Measurements from ENCODE around the gene SBNO2.

SBNO2 gene

DNA sequence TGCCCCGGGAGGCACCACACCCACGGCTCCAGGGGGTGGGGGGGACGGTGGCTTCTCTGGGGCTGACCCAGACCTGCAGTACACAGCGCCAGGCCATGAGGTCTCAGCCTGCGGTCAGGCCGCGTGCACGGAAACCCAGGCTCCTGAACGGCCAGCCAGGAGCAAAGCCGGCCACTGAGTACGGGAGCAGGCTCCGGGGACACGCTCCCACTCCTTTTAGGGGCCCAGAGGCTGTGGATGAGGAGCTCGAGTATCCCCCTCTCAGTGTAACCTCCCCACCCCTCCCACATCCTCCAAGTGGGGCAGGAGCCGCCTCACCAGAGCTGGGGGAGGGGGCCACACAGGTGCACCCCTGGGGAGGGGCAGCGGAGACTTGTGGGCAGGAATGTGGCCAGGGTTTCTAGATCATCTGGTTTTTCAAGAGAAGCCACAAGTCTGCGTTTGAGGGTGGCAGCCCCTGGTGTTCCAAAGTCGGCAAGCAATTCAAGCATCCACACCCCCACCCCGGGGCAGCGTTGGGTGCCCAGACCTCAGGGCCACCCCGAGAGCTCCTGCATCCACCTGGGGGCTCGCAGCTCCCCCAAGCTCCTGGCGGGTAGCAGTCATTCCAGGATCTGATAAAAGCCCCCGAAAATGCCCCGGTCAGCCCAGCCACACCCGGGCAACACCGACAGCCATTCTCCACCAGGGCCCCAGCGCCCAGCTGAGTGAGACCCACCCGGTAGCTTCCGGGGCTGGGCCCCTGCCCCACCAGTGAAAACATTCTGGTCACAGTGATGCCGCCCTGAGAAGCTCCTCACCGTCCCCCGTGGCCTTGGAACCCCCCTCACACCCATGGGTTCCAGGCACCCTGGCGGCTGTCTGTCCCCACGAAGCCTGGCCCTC, 6.1 kb downstream of the SBNO2 start:
- no peak for DNase-seq (ENCODE audit: low spot score)

DNA sequence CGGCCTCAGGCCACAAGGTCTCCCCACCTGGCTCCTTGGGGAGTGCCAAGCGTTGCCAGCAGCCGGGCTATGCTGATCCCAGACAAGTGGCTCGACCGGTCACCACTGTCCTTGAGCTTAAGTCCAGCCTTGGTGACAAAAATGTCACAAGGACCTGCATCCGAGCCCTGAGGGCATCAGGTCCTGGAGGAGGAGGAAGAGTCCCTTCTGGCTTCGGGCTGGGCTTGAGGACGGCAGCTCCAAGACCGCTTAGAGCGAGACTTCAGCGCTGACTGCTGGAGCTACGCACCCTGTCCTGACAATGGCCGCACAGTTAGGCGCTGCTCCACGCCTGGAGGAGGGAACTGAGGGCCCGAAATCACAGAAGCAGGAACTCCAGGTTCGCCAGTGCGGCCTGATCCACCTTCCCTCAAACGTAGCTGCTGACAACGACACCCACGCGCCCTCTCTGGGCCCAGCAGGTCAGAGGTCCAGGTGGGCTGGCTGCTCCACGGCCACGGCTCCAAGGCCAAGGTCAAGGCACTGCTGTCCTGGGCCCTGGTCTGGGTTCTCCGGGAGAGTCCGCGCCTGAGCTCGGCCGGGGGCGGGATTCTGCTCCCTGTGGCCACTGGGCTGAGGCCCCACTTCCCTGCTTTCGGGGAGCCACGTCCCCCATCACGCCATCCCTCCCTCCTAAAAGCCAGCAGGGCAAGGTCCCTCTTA, 7.0 kb downstream of the SBNO2 start:
- no peak for DNase-seq (ENCODE audit: low spot score)

DNA sequence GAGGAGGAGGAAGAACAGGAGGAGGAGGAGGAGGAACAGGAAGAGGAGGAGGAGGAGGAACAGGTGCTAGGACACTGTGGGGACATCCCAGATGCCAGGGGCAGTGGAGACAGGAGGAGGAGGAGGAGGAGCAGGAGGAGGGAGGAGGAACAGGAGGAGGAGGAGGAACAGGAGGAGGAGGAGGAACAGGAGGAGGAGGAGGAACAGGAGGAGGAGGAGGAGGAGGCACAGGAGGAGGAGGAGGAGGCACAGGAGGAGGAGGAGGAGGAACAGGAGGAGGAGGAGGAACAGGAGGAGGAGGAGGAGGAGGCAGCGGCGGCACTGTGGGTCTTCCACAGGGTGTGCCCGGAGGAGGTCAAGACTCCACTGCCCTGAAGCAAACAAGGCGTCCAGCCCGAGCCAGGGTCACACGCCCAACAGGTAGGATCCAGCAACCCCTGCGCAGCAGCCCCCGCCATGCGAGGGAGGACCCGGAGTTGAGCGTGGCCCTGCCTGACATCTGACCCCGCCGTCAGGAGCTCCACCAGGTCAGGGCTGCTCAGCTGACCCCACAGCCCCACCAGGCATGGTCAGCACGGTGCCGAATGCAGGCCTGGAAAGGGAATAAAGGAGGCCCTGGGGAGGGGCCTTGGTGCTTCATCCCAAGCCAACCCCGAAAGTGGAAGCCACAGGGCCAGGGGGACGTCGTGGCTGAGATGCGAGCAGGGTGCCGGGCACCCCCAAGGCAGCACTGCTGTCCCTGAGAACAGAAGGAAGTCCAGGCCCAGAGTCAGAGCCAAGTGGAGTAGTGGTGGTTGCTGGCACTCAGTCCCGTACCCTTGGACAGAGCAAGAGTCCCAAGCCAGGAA, 9.2 kb downstream of the SBNO2 start:
- no peak for DNase-seq (ENCODE audit: low spot score)

DNA sequence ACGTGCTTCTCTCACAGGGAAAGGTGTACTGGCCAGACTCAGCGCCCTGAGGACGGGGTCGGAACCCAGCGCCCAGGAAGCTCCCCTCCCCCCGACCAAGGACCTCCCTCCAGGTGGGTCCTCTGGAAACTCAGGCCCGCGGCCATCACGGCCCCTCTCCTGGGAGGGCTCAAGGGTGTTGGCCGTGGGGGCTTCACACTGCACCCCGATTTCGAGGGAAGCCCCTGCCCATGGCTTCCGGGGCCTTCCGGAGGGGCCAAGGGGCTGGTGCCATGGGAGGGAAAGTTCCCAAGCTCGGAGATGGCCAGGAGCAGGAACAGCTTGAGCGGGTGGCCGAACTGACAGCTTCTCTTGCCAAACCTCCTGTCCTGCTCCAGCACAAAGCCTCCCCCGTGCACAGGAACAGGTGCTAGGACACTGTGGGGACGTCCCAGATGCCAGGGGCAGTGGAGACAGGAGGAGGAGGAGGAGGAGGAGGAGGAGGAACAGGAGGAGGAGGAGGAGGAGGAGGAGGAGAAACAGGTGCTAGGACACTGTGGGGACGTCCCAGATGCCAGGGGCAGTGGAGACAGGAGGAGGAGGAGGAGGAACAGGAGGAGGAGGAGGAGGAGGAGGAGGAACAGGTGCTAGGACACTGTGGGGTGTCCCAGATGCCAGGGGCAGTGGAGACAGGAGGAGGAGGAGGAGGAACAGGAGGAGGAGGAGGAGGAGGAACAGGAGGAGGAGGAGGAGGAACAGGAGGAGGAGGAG, 10.0 kb downstream of the SBNO2 start:
- no peak for DNase-seq (ENCODE audit: low spot score)

DNA sequence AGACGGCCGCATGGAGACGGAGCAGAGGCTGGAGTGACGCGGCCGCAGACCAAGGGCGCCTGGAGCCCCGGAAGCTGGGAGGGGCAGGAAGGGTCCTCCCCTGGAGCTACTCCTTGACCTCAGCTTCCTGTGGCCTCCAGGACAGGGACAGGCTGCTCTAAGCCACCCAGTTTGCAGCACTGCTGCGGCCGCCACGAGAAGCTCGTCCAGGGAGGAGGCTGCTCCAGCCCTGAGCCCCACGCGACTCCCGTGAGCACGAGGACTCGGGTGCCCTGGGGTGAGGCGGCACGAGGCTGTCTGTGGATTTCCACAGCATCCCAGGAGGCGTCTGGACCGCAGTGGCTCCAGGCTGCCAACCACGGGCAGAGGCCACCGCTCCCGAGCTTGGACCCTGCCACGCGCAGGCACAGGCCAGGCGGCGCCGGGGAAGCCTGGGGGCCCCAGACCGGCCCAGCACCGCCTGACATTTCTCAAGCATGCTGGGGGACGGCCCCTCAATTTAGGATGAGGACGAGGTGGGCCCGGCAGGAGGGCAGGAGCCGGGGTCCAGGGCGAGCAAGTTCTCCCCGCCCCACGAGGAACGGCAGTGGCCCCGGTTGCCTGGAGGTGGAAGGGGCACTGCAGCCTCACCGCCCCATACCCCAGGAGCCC, 10.7 kb downstream of the SBNO2 start:
- peak; percentile 71 for DNase-seq (ENCODE audit: low spot score)

DNA sequence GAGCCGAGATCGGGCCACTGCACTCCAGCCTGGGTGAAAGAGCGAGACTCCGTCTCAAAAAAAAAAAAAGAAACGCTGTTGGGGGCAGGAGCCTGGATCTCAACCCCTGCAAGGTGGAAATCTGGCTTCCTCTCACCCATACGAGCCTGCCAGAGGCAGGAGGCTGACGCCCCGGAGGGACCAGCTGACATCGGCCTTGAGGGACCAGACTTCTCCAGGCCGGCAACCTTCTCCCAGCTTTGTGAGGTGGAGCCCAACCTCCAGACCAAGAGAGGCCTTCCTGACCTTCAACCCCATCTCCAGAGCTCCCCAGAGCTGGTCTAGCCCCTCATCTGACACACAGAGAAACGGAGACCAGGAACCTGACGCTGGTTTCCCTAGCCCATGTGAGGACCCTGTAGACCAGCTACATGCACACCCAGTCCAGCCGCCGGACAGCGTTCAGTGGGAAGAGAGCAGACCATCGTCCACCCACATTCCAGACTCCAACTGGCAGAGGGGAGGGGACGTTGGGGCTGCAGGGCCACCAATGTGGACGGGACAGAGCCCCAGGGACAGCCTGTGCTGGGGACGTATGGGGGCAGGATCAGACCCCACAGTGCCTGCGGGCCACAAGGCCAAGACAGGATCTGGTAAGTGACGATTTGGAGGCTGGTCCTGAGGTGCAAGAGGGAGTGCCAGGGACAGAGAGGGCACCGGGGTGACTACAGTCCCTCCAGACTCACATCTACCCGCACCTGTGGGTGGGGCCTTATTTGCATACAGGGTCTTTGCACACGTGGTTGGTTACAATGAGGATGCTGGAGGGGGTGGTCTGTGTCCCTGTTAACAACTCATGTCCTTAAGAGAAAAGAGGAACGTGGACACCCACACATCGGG, 11.4 kb downstream of the SBNO2 start:
- no peak for DNase-seq (ENCODE audit: low spot score)

DNA sequence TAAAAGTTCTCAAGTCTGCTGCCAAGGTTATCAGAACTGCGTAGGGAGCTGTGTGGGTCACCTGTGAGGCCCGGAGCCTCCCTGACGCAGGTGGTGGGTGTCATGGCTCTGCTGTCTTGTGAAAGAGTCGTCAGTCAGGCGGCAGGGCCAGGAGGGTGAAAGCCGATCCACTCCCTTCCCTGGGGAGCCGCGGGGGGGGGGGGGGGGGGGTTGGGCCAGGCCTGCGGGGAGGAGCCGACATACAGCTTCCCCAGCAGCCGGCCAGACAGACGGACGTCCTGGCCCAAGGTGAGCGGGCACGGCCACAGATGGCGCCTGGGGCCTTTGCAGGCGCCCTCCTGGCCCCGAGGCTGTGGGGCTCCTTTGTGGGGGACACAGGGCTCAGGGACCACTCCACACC, 12.4 kb downstream of the SBNO2 start:
- DNase-seq (ENCODE audit: low spot score), result peak; percentile 81

DNA sequence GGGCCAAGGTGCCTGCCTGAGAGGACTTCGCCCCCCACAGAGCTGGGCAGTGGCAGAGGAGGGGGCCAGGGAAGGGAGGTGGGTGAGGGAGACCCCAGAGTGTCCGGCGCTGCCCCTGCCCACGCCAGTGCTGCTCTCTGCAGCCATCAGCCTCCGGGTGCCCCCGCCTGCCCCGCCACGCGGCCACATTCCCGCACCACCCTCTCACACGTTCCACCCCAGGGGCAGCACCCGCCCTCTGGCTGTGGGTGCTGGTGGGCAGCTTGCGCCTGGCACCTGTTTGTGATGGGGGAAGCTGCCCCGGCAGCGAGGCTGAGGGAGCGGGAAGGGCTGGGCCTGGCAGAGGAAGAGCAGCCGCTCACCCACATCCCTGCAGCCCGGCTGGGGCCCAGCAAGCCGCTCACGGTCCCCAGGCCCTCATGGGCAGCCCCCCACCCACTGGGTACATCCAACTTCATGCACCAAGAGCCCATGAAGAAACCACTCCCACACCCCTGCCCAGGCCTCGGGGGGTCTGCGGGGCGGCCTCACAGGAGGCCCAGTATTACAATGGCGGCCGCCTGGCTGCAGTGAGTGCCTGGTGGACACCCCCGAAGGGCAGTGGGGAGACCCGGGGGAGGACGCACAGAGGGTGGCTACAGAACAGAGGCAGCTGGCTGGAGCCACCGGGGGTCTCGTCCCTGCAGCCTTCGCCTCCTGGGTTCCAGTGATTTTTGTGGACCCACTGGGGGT, 14.0 kb downstream of the SBNO2 start:
- DNase-seq (ENCODE audit: low spot score), result no peak

DNA sequence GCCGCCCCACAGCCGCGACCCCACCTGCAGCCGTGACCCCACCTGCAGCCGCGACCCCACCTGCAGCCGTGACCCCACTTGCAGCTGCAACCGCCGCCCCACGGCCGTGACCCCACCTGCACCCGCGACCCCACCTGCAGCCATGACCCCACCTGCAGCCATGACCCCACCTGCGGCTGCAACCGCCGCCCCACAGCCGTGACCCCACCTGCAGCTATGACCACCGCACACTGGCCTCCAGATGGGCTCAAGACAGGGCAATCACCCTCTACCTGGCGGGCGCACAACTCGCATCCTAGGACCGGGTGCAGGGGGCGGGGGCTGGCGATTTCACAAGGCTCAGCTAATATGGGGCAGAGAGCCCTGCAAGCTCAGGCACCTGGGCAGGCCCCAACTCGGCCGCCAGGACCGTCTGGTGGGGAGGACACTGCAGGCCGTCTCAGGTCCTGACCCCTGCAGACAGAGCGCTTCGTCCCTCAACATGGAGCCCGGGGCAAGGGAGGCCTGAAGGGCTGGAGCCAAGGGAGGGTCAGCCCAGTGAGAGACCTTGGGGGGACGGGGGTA, 15.1 kb downstream of the SBNO2 start:
- DNase-seq (ENCODE audit: low spot score), result no peak

DNA sequence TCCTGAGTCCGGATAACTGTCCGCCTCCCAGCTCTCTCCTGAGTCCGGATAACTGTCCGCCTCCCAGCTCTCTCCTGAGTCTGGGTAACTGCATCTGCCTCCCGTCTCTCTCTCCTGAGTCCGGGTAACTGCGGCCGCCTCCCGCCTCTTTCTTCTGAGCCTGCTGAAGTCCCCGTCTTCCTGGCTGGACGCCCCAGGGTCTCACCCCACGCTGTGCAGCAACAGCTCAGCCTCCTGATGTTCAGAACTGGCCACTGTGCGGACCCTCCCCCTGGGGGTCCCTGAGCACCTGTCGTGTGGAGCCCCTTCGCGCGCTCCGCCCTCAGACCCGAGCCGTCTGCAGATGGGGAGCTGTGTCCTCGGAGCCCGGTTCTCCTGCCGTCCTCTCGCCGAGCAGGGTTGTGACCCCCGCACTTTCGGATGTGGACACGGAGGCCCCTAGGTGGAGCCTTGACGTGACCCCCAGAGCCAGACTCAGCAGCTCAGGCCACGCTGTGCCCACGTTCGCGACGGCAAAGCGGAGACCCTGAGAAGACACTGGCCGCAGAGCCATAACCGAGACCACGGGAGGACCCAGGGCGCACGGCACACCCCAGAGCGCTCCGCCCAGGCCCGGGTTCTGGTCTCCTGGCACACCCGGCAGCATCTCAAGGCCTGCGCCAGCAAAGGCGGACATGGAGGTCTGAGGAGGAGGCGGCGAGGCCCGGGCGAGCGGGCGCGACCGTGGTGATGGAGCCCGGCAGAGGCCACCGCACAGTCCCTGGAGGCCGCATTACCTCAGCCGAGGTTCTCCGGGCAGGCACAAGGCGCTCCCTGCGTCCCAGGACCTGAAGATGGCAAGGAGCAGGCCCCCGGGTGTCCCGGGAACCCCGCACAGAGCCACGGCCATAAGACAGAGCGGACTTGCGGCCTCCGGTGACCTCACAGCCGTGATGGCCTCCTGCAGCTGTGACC, 15.9 kb downstream of the SBNO2 start:
- DNase-seq (ENCODE audit: low spot score), result no peak

DNA sequence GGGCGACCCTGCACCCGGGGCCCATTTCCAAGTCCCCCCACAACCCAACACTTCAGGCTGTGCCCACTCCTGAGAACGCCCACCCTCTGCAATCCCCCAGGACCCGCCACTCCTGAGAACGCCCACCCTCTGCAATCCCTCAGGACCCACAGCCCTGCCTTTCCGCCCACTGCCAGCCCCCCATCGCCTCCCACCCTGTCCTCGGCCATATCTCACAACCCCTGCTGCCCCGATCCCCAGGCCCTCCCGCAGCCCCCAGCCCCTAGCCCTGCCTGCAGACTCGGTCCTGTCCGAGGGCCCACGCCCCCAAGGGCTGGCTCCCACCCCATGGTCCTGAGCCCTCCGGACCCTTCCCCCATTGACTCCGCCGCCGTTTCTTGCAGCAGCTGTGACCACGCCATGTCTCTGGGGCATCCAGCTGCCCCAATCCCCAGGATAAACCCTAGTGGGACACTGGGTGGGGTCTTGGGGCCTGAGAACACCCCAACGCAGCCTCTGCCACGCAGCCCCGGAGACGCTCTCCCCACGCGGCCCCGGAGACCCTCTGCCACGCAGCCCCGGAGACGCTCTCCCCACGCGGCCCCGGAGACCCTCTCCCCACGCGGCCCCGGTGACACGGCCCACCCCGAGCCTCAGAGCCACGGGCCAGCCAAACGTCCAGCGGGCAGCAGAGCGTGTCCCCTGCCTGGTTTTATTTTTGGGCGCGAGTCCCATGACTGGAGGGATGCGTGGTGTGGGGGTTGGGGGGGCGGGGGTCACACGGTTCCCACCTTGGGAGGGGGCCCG, 17.0 kb downstream of the SBNO2 start:
- DNase-seq (ENCODE audit: low spot score), result no peak

DNA sequence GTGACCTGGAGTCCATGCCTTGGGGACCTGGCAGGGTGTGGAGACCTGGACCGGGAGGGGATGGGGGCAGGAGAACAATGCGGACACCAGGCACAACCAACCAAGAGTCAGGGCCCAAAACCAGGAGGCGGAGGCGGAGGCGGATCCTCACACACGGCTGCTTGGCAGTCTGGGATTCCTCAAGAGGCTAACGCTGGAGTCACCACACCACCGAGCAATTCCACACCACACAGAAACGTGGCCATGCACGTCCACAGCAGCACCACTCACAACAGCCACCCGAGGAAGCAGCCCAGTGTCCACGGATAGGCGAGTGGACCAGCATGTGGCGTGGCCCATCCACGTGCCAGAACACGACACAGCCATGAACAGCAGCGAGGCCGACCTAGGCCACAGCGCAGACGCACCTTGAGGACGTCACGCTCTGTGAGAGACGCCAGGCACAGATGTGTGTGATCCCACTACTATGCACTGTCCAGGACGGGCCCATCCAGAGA, 17.7 kb downstream of the SBNO2 start:
- no peak for DNase-seq (ENCODE audit: low spot score)

DNA sequence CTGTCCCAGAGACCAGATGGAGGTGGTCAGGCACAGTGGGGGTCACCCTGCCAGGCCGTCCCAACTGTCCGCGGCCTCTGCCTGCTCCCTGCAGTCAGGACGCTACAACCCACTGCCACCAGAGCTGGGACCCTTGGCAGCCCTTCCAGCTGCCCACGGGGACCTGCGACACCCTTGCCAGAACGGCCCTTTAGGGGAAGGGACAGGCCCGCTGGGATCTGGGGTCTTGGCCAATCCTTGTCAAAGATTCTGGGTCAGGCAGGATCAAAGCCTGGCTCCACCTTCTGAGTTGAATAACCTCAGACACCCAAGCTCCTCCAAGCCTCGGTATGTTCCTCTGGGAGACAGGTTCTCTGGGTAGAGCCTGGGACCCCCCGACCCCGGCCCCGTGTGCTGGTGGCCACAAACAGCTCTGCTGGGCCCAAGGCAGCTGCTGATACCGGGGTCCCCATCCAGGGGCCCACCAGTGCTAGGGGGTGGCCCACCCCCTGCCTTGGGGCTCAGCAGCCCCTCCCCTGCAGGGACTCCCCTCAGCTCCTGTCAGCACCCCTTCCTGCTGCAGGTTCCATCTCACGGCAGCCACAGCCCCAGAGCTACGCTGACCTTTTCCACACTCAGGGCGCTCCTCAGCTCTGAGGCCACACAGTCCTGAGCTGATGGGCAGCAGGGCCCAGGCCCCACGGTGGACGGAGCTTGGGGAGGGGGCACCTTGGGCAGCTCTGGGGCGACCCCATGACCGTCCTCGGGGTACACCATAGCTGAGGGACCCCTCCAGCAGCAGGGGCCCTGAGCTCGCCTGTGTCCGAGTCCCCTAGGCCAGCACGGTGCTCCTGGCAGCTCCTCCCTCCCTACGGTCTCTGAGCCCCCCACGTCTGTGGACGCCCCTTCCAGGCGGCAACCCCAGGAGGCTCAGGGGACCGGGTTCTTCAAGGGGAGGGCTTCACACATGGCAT, 18.4 kb downstream of the SBNO2 start:
- DNase-seq (ENCODE audit: low spot score), result no peak

DNA sequence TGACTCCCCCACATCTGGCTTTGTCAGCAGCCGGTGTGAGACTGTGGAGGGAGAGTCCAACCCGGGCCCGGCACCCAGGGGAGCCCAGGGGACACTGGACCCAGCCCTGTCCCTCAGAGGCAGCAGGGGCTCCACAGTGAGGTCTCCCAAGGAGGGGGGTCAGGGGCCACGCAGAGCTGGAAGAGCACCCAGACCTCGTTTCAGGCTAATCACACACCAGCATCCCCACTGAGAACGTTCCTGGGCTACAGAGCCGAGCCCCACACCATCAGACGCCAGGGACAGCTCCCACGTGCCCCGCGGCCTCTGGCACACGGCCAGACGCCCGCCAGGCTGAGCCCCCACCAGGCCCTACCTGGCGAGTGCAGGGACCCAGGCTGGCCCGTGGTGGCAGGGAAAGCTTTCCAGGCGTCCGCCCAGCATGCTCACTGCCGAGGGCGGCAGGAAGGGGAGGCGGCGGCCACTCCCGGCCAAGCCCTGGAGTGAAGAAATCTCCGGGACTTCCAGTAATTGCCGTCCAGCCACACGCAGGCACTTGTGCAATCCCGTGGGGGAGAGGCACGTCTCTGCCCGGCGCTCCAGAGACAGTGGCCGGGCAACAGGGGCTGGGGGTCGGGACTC, 19.2 kb downstream of the SBNO2 start:
- peak; percentile 96 for DNase-seq (ENCODE audit: low spot score)
